SU-DHL-6 (cell line): ENCODE data around the gene NCDN.

ENCODE experiments used
- CTCF ChIP-seq: fragments of 200-600 bp; sonication (generic); IDR thresholded peaks from one replicate; pipeline ENCODE4 v1.5.1; 2017; ENCODE audit warnings: antibody characterized with exemption, mild to moderate bottlenecking, low read length, moderate library complexity; ENCODE audit not compliant: insufficient read depth, poor library complexity, severe bottlenecking
- EZH2phosphoT487 ChIP-seq: fragments of 200-600 bp; sonication (generic), shearing (Covaris generic); conservative IDR thresholded peaks from 2 replicates; pipeline ENCODE4 v1.6.1; 2018; ENCODE audit warnings: mild to moderate bottlenecking, antibody characterized with exemption, low read length, moderate library complexity, mixed read lengths

GRCh38 chr1:35553851-35554250 is 3.7 kb upstream of the NCDN start:
- TF ChIP-seq CTCF = no peak
- TF ChIP-seq EZH2phosphoT487 = no peak
